Loucy (cell line): ENCODE data around the gene TRIO.

Experiments used
- H2AFZ ChIP-seq: fragments of 200-600 bp; sonication (generic); 2 replicates; pipeline ENCODE4 v1.6.0; 2016; ENCODE audit warnings: antibody characterized with exemption, mild to moderate bottlenecking, low read length, moderate library complexity
- H3F3A ChIP-seq: fragments of 200-600 bp; 2 replicates; pipeline ENCODE4 v1.6.0; 2016; ENCODE audit warnings: antibody characterized with exemption, low read depth, mild to moderate bottlenecking
- H3K27me3 ChIP-seq: fragments of 200-600 bp; sonication (generic); 2 replicates; pipeline ENCODE4 v1.6.1; 2014; ENCODE audit warnings: low read length, mild to moderate bottlenecking; ENCODE audit not compliant: insufficient read depth, poor library complexity, severe bottlenecking
- H3K36me3 ChIP-seq: fragments of 200-600 bp; sonication (generic); 2 replicates; pipeline ENCODE4 v1.6.1; 2016; ENCODE audit warnings: low read length; ENCODE audit not compliant: insufficient read depth
- H3K4me1 ChIP-seq: fragments of 200-600 bp; sonication (generic); 2 replicates; pipeline ENCODE4 v1.5.1; 2014; ENCODE audit warnings: low read length, mild to moderate bottlenecking; ENCODE audit not compliant: insufficient read depth, poor library complexity, severe bottlenecking
- H3K4me2 ChIP-seq: fragments of 200-600 bp; sonication (generic); 2 replicates; pipeline ENCODE4 v1.6.0; 2014; ENCODE audit warnings: antibody characterized with exemption, low read length, low read depth, mild to moderate bottlenecking; ENCODE audit not compliant: poor library complexity, severe bottlenecking
- H3K4me3 ChIP-seq: fragments of 200-600 bp; sonication (generic); 2 replicates; pipeline ENCODE4 v1.5.1; 2014; ENCODE audit warnings: low read length, mild to moderate bottlenecking, mixed read lengths; ENCODE audit not compliant: poor library complexity, severe bottlenecking
- H3K79me2 ChIP-seq: fragments of 200-600 bp; sonication (generic); 2 replicates; pipeline ENCODE4 v1.6.1; 2014; ENCODE audit warnings: low read length; ENCODE audit not compliant: insufficient read depth
- H3K9ac ChIP-seq: fragments of 200-600 bp; sonication (generic); 2 replicates; pipeline ENCODE4 v1.6.0; 2014; ENCODE audit warnings: mild to moderate bottlenecking, low read depth, low read length, moderate library complexity; ENCODE audit not compliant: poor library complexity, severe bottlenecking
- H3K9me2 ChIP-seq: fragments of 200-600 bp; sonication (generic); replicated peaks from 2 replicates; pipeline ENCODE4 v1.6.1; 2016; ENCODE audit warnings: low read depth, low read length, mixed read lengths
- H3K9me3 ChIP-seq: fragments of 200-600 bp; sonication (generic); 2 replicates; pipeline ENCODE4 v1.6.1; 2014; ENCODE audit warnings: mild to moderate bottlenecking, antibody characterized with exemption, low read length, low read depth; ENCODE audit not compliant: insufficient read depth
- H4K20me1 ChIP-seq: fragments of 200-600 bp; sonication (generic); 2 replicates; pipeline ENCODE4 v1.6.0; 2014; ENCODE audit warnings: antibody characterized with exemption, low read length, mild to moderate bottlenecking; ENCODE audit not compliant: insufficient read depth, poor library complexity, severe bottlenecking
- CTCF ChIP-seq: fragments of 200-600 bp; sonication (generic); conservative IDR thresholded peaks from 2 replicates; pipeline ENCODE4 v1.5.1; 2014; ENCODE audit warnings: mild to moderate bottlenecking, antibody characterized with exemption, low read length
- EZH2phosphoT487 ChIP-seq: fragments of 200-600 bp; IDR thresholded peaks from 2 replicates; pipeline ENCODE4 v1.6.1; 2018; ENCODE audit warnings: antibody characterized with exemption, mild to moderate bottlenecking, moderate library complexity, borderline replicate concordance

Gene TRIO

GRCh38 chr5:14133394-14133793 is 9.7 kb upstream of the TRIO start:
- Histone ChIP-seq H3K36me3 (no peaks in the 10 kb centered on the region), H3K4me3 (no peak overlapping the region), H3K27me3 (no peaks in the 10 kb centered on the region), H3K9me3 (no peaks in the 10 kb centered on the region), H3K9me2 (no peaks in the 10 kb centered on the region), H2AFZ (no peak overlapping the region), H3F3A (no peaks in the 10 kb centered on the region), H3K4me2 (no peak overlapping the region), H3K9ac (no peak overlapping the region), H4K20me1 (no peaks in the 10 kb centered on the region), H3K79me2 (no peaks in the 10 kb centered on the region), H3K4me1 (no peaks in the 10 kb centered on the region)
- no peak for TF ChIP-seq CTCF
- no peak for TF ChIP-seq EZH2phosphoT487

- Histone ChIP-seq H3K9me3 (no peaks in the 10 kb centered on the region), H2AFZ (no peak overlapping the region), H3K36me3 (no peaks in the 10 kb centered on the region), H3K27me3 (no peaks in the 10 kb centered on the region), H3K9ac (no peak overlapping the region), H3K9me2 (no peaks in the 10 kb centered on the region), H3K79me2 (no peaks in the 10 kb centered on the region), H3F3A (no peaks in the 10 kb centered on the region), H3K4me3 (no peak overlapping the region), H3K4me2 (no peak overlapping the region), H3K4me1 (no peaks in the 10 kb centered on the region), H4K20me1 (no peaks in the 10 kb centered on the region)
- no peak for TF ChIP-seq CTCF
- no peak for TF ChIP-seq EZH2phosphoT487
These were observed 9.1 kb upstream of the TRIO start for GRCh38 chr5:14134083-14134482.

- no peaks in the 10 kb centered on the region for H3K9me3 ChIP-seq
- H3K9ac ChIP-seq: no peak overlapping the region
- H3K36me3 ChIP-seq: no peaks in the 10 kb centered on the region
- no peaks in the 10 kb centered on the region for H4K20me1 ChIP-seq
- no peaks in the 10 kb centered on the region for H3F3A ChIP-seq
- no peak overlapping the region for H3K4me2 ChIP-seq
- no peaks in the 10 kb centered on the region for H3K9me2 ChIP-seq
- no peaks in the 10 kb centered on the region for H3K4me1 ChIP-seq
- no peak overlapping the region for H2AFZ ChIP-seq
- no peak overlapping the region for H3K4me3 ChIP-seq
- no peak for TF ChIP-seq EZH2phosphoT487
- TF ChIP-seq CTCF: no peak
- no peaks in the 10 kb centered on the region for H3K27me3 ChIP-seq
- no peaks in the 10 kb centered on the region for H3K79me2 ChIP-seq
These were observed 8.4 kb upstream of the TRIO start for GRCh38 chr5:14134771-14135170.
